T1000 (cell line): ENCODE measurements around the gene TSPAN32.

Experiments
- DNase-seq: peaks from one replicate; lab custom pipeline; 2025; ENCODE audit warnings: mixed read lengths; lab: John Stamatoyannopoulos, UW

Gene TSPAN32

DNA sequence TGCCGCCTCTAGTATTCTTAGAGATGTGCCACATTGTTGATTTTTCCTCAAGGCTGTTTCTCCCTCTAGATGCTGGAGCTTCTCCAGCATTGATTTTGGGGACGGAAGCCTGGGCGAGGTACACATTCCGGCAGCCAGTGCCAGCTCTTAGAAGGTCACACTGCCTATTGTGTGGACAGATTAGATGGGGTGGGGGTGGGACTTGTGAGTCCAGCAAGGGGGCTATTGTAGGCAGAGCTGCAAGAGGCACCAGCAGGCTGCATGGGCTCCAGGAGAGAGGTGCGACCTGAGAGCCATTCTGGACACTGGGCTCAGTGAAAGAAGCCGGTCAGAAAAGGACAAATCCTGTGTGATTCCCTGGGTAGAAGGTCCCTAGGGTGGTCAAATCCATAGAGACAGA is 12.5 kb upstream of the TSPAN32 start:
- no peak for DNase-seq

DNA sequence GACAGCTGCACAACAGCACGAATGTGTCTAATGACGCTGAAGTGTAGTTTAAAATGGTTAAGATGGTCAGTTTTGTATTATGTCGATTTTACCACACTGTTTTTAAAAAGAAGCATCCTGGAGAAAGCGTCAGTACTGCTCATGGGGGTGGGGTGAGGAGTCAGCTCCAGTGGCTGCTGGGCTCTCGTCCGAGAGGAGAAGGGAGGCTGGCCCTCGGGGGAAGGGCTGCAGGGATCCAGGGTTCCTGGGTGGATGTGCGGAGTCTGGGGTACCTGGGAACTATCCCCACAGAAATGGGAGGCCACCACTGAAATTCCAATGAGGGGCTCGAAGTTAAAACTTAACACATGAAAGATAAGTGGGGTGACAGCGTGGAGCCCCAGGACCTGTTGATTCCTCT is 12.0 kb upstream of the TSPAN32 start:
- DNase-seq: no peak

DNA sequence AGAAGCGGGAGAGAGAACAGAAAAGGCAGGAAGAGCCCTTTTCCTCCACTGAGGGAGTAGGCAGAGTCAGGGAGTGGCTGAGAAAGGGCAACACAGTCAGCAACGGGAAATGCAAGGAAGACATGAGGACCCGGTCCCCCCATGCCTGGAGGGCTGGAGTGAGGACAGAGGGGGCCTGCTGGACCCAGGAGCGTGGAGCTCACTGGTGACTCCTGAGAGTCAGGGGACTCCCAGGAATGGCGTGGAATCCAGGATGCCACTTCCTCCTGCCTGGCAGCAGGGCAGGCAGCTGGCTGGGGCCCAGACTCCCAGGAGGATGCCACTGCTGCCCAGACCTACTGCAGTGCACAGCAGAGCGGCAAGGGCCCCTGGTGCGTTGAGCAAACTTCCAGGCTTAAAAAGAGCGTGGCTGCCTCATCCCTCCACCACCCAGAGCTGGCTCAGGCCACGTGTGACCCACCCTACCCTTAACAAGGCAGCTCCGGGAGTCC is 11.4 kb upstream of the TSPAN32 start:
- DNase-seq: no peak

DNA sequence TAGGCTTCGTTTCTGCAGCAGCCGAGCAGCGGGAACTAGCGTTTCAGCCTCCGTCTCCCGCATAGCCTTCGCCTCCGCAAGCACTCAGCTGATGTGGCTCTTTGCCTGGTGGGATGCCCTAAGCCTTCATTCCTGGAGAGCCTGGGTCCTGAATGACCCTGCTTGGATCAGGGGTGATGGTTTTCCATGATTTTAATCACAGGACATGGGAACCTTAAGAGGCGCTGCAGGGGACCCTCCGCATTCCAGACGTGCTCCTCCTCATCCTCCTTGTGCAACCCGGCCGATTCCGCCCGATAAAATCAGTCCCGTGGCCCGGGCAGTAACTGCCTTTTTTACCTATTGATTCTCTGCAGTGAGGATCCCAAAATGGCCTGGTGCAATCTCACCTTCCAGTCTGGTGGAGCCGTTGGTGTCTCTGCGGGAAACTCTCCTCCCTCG is 8.3 kb upstream of the TSPAN32 start:
- no peak for DNase-seq

DNA sequence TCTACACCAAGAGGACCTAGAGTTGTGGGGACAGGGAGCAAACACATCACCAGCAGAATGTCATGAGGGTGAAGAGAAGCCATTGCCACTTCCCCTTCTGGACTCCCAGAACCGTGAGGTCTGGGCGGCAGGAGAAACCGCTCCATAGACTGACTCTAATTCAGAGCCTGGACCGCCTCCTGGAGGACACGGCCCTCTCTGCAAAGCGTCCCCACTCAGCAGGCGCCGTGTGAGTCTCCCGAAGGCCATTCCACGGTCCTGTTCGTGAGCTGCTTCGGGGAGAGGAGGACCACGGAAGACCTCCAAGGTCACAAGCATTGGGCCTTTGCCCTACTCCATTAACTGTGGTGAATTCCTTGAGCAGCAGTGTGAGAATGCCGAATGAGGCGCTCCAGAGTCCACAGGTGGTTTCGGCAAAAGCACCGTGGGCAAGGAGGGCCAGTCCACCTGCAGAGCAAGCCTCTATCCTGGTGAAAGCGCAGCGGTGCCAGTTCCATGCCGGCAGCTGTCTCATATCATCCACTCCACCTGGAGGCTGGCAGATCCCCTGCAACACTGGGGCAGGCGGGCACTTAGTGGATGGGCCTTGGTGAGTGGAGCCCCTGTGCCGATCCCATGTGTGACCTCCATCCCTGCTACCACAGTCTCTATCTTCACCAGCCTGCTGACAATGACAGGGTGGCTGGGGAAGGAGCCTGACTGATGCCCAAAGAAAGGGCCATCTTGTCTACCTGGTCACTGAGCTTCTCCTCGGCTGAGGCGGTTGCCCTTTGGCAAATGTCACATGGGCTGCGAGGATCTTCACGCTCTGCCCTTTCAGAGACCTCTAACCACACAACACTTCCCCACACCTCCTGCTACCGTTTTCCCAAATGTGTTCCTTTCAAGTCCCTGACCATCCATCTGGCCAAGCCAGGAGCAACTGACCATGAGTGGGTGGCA is 7.6 kb upstream of the TSPAN32 start:
- DNase-seq: no peak

DNA sequence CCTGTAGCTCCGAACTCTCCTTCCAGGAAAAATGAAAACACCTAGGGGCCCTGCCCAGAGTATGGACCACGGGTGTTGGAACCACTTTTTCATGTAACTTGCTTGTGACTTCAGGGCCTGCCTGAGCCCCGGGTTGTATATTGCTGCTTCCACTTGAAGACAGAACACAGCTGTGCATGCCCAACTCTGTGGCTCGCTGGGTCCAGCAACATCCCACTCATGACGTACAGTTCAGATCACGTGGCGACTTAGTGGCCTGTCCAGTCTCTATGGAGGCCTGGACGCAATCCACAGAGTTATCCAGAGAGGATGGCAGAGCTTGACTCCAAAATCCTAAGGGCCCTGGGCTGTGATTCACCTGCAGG is 6.9 kb upstream of the TSPAN32 start:
- no peak for DNase-seq

DNA sequence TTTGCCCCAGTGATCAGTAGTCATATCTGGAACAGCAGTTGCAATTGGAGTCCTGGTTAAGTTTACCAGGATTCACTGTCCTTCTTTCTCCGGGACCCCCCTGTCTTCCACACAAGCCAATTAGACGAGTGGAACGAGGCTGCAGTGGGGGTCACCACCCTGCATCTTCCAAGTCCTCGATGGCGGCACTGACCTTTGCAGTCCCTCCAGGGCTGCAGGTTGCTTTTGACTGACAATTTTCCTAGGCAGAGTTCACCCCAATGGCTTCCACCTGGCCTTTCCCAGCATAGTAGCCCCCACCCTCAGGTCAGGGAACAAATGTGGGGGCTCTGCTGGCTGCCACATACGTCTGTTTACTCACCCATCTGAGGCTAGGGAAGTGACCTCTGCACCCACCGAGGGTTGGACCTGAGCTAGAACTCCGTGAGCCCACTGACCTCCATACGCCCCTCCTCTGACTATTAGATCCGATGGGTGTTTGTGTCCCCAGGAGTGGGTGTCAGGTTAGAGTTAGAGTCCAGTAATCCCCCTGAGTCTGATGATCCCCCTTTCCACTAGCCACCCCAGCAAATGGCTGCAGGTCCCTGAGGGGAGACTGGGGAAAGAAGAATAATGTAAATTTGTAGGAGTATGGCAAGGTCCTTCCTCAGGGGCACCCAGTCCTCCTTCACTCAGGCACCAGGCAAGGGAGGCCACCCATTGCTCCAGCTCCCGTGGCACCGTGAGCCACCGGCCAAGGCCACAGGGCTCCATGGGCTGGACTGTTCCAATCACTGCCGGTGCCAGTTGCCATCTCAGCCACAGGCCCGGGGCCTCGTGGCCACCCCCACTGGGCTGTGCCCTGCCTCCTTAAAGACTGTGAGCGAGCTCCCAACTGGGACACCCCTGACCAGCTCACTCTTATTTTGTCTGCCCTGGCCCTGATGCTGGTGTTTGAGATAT is 5.6 kb upstream of the TSPAN32 start:
- DNase-seq: no peak

DNA sequence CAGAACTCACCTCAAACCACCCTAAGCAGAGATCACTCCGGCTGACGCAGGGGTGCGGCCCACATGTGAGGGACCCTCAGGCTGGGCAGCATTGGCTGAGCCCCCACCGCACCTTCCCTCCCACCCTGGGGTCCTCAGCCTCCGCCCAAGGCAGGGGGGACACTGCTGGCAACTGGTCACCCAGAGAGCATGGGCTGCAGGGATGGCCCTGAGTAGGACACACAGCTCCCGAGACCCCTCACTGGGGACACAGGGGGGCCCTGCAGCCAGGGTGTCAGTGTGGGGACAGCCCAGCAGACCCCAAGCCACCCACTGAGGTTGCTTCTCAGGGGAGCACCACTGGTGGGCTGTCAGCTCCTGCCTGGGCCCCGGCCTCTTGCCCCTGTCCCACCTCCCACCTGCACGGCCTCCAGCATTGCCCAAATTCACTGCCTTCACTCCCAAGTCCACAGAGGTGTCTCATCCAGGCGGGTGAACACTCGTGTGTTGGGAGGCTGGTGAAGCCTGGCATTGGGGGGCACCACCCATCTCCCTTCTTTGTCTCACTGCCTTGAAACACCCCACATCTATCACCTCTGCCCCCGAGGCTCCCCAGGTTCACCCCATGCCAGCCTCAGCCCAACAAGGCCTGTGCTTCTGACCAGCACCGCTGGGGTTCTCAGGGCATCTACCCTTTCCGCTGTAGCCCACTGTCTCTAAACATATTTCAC is 4.7 kb upstream of the TSPAN32 start:
- DNase-seq: no peak

DNA sequence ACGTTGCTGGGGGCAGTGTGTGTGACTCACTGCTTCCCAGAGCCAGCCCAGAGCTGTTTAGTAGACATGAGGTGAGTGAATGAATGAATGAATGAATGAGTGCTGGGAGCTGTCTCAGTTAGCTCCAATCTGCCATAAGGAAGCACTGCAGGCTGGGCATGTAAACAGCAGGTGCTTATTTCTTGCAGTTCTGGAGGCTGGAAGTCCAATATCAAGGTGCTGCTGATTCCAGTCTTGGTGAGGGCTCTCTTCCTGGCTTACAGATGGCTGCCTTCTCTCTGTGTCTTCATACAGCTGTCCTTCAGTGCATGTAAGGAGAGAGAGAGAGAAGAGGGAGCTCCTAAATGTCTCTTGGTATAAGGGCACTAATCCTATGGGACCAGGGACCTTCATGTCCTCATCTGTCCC is 4.2 kb upstream of the TSPAN32 start:
- no peak for DNase-seq

DNA sequence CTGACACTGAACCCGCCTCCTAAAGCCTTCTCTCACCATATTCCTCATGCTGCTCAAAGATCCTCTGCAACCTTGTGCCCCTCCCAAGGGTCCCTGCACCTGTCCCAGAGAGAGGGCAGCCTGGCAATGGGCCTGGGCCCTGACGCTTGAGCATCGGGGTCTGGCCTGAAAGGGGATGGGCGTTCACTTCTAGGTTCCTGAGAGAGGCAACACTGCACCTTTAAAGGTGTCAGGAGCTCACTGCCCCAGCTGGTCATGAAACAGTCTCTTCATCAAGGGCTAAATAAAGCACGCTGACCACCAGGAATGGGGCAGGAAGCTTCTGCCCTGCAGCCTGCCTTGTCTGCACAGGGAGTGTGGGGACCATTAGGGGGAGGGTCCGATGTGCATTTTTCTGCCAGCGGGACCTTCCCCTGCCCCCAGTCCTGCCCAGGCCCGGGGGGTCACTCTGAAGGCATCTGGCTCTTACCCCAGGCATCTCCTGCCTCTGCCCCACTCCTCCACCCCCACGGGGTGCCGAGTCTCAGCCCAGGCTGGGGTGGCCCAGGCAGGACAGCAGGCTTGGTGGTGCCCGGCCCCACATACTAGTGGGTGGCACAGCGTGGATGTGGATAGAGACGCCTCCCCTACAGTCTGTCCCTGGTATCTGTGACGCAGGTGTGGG is 3.5 kb upstream of the TSPAN32 start:
- no peak for DNase-seq

DNA sequence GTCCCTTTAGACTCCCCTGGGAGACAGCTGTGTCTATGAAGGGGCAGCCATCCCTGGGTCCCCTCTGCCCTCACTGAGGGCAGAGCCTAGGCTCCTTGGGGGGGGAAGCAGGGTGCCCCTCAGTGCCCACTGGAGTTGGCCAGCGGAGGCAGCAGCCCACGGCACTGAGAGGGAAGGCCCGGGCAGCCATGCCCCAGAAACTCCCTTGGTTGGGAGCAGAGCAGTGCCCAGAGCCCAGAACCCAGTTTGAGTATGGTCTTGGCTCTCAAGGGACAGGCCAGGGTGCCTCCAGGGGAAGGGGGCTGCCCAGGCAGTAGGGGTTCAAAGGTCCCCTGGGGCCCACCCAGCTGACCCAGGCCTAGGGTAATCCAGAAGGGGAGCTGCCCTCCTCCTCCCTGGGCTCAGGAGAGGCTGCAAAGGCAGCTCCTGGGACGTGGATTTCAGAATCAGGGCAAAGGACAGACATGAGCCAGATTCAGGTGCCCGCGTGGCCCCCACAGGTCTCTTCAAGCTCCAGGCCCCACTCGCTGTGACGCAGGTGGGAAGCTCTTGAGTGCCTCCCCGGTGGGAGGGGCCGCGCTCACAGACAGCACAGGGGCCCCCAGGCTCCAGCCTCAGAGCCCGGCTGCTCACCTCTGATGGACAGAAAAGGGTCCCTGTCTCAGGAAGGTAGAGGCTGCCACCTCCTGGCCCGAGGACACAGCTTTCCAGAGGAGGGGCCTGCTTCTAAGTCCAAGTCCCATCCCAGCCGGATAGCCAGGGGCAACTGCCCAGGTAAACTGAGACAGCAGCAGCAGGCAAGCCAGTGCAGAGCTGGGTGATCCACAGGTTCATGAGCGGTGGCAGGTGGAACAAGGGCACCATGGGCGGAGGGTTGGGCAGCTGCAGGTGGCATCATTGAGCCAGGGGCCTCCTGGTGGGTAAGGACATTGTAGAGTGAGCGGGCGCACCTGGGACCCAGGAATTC is 2.7 kb upstream of the TSPAN32 start:
- no peak for DNase-seq

DNA sequence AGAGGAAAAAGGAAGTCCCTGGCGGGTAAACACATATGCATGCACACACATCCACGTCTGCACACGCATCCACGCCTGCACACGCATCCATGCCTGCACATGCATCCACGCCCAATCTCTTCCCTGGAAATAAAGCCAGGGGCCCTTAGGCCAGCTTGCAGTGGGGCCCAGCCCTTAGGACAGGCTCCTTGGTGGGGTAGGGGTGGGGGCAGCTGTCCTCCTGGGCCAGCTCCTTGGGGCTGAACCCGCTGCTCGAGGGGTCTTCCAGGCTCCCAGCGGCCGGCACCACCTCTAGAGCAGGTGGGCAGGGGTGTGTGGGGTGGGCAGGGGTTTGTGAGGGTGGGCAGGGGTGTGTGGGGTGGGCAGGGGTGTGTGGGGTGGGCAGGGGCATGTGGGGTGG is 2.0 kb upstream of the TSPAN32 start:
- DNase-seq: no peak

DNA sequence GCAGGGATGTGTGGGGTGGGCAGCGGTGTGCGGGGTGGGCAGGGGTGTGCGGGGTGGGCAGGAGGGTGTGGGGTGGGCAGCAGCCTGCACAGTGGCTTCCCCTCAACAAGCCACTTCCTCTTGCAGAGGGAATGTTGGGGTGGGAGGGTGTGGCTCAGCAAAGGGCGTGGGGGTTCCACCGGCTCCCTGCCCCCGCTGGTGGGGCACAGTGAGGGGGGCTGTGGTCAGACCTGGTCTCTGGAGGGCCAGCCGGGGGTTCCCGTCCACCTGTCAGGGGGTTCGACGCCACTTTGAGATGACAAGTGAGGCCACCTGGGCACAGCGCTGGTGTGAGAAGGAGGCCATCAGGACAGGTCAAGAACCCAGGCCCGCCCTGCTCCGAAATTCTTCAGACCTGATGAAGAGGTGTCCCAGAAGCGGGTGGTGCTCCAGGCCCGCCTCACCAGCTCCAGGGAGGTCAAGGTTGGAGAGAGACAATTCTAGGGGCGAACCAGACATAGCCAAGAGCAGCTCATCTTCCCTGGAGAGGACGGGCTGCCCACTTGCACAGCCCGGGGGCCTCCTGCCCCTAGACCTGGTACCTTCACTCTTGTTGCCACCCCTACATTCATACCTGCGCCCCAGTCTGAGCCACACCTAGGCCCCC is 1.4 kb upstream of the TSPAN32 start:
- DNase-seq: no peak

DNA sequence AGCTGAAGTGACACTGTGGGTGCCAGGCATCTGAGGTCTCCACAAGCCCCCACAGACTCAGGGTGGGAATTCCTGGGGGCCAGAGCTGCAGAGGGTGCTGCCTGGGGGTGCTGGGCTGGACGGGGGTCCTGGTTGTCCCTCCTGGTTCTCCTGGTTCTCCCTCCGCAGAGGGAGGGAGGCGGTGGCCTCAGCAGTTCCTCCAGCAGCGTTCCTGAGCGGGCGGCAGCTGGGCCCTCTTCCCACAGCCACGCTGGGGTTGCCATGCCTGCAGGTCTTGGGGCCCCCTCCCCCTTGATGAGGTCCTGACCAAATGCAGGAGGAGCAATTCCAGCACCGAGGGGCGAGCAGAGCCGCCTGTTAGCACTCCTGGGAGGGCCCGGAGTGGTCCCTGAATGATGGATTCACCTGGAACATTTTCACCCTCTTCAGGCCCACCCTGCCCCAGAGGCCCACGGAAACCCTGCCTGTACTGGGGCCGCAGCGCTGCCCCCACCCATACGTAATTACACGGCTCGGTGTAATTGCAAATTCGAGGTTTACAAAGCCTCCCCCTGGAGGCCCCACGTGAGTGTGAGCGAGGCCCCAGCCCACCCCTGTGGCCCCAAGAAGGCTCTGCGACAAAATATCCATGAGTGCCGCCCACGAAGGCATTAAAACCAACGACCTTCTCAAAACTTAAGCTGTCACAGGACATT is 730 bp upstream of the TSPAN32 start:
- no peak for DNase-seq

DNA sequence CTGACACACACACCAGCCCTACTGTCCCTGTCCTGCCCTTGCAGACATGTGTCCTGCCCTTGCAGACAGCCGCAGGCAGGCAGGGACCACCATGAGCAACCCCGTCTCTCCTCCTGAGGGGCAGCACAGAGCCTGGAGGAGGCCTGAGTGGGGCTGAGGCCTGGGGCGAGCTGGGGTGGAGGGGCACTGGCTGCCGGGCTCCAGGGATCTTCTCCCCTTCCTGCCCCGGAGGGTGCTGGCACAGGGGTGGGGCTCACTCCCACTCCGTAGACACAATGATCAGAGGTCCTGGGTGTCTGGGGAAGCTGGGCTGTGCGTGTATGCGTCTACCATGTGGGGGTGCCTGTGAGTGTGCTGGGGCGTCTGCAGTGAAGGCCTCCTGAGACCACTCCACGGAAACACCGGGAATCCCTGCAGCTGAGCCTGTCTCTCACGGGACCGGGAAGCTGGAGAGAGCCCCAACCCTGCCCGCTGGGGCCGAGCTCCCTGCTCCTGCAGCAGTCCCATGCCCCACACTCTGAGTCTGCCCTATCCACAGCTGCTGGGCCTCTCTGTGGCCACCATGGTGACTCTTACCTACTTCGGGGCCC is 588 bp downstream of the TSPAN32 start:
- DNase-seq: no peak

DNA sequence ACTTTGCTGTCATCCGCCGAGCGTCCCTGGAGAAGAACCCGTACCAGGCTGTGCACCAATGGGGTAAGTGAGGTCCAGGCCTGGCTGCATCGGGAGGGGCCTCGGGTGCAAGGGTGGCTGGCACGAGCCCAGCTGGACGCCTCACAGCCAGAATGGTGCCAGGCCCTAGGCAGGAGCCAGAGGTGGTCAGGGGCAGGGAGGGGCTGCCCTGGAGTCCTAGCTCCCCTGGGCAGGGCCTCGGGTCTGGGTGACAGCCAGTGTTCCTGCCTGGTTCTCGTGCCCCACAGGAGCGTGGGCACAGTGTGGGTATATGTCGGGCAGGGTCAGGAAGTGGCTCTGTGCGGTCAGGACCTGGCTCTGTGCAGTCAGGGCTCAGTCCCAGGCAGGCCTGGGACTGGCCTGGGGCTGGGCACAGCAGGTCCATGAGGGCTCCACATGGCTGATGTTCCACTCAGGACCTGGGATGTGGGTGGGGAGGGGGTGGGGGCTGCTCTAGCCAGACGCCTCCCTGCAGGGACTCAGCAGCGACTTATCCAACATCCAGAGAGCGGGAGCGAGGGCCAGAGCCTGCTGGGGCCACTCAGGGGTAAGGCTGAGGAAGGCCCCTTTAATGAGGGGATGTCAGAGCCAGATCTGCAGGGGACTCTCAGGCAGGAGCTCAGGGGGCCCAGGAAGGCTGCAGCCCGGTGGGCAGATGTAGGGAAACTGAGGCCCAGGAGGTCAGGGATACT is 1.2 kb downstream of the TSPAN32 start:
- DNase-seq: no peak

DNA sequence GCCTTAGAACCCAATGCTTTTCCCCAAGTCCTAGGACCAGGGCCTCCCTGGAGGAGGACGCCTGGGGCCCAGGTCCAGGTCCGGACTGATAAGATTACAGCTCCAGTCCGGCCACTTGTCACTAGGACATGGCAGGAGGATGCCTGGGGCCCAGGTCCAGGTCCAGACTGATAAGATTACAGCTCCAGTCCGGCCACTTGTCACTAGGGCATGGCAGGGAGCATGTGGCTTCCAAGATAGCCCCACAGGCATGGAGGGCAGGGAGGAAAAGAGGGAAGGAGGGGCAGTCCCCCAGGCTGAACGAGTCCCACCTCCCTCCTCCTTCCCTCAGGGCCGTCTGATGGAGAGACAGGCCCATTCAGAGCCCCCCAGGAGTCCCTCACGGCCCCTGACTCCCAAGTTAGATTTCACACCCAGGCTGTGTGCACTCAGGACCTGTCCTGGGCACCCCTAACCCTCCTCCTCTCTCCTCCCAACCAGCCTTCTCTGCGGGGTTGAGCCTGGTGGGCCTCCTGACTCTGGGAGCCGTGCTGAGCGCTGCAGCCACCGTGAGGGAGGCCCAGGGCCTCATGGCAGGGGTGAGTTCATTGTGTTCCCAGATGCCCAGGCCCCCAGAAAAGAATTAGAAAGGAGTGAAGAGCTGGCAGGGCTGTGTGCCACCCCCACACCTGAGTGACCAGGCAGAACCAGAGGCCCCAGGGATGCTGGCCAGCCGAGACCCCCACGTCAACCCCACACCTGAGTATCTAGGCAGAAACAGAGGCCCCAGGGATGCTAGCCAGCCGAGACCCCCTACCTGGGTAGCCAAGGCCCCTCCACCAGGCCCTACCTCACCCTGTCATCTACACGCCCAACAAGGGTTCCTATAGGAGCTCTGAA is 2.1 kb downstream of the TSPAN32 start:
- DNase-seq: no peak
